ENCODE data around the gene FAM209A. TPM values are rescaled to one million over a fixed set of nuclear protein-coding genes. Genes with fewer than 3 reads are reported as not detected.

FAM209A gene
- total RNA-seq, 1 experiment from 2014 or later = 0.28 TPM

- no peak overlapping the region; the same call in 1 of the 2 replicates for H3K27ac Mint-ChIP-seq
- H3K27me3 Mint-ChIP-seq (ENCODE audit: low read depth) = no peaks in the 10 kb centered on the region
- POLR2A ChIA-PET = no interaction called here
- CTCF ChIA-PET = no interaction called here
- H3K9me3 Mint-ChIP-seq = no peaks in the 10 kb centered on the region
- no peak overlapping the region for H3K4me3 Mint-ChIP-seq
- no peak for DNase-seq (ENCODE audit: low spot score)
- peaks cover 11% of the 10 kb centered on the region for H3K4me1 Mint-ChIP-seq
- no peak for ATAC-seq
- TF ChIP-seq IRF1 (CRISPR knock-in tag; IDR thresholded peaks at IDR 0.05) (no peak), ZNF138 (CRISPR knock-in tag; conservative IDR thresholded peaks at IDR 0.05) (no peak), HMGXB4 (CRISPR knock-in tag; IDR thresholded peaks at IDR 0.05) (no peak), ELF4 (CRISPR knock-in tag; IDR thresholded peaks at IDR 0.05; ENCODE audit: low read depth) (no peak), AR (CRISPR knock-in tag; IDR thresholded peaks at IDR 0.05) (no peak), RORB (CRISPR knock-in tag; IDR thresholded peaks at IDR 0.05) (no peak), ZBTB21 (CRISPR knock-in tag; IDR thresholded peaks at IDR 0.05; ENCODE audit: borderline replicate concordance) (no peak), JUN (CRISPR knock-in tag; IDR thresholded peaks at IDR 0.05) (no peak), ZNF263 (CRISPR knock-in tag; IDR thresholded peaks at IDR 0.05; ENCODE audit: low read depth) (no peak), NFE2L1 (CRISPR knock-in tag; IDR thresholded peaks at IDR 0.05) (no peak), USF2 (CRISPR knock-in tag; IDR thresholded peaks at IDR 0.05) (no peak), E2F5 (CRISPR knock-in tag; IDR thresholded peaks at IDR 0.05) (no peak), ESRRA (CRISPR knock-in tag; IDR thresholded peaks at IDR 0.05; ENCODE audit: borderline replicate concordance) (no peak), TP53 (CRISPR knock-in tag; IDR thresholded peaks at IDR 0.05) (no peak), MYBL2 (CRISPR knock-in tag; IDR thresholded peaks at IDR 0.05) (no peak), FOXK1 (CRISPR knock-in tag; IDR thresholded peaks at IDR 0.05) (no peak)
- H3K36me3 Mint-ChIP-seq = no peaks in the 10 kb centered on the region
These were observed 18.4 kb upstream of the FAM209A start for GRCh38 chr20:56506103-56506502.

GRCh38 chr20:56511926-56512325 lies 12.6 kb upstream of the FAM209A start:
- no peak overlapping the region for H3K27ac Mint-ChIP-seq
- H3K9me3 Mint-ChIP-seq = no peaks in the 10 kb centered on the region
- H3K27me3 Mint-ChIP-seq (ENCODE audit: low read depth) = no peaks in the 10 kb centered on the region
- peaks cover 7% of the 10 kb centered on the region for H3K4me1 Mint-ChIP-seq
- H3K4me3 Mint-ChIP-seq = no peak overlapping the region
- ChIA-PET POLR2A (no interaction called here), CTCF (no interaction called here)
- H3K36me3 Mint-ChIP-seq = no peaks in the 10 kb centered on the region
- no peak for DNase-seq (ENCODE audit: low spot score)
- no peak for ATAC-seq
- TF ChIP-seq MLX (CRISPR knock-in tag; IDR thresholded peaks at IDR 0.05) (no peak), ARID4B (CRISPR knock-in tag; IDR thresholded peaks at IDR 0.05; ENCODE audit: borderline replicate concordance) (no peak), CREB1 (CRISPR knock-in tag; IDR thresholded peaks at IDR 0.05) (no peak), PREB (CRISPR knock-in tag; IDR thresholded peaks at IDR 0.05; ENCODE audit: borderline replicate concordance) (no peak), USF1 (CRISPR knock-in tag; IDR thresholded peaks at IDR 0.05) (no peak), ZNF317 (CRISPR knock-in tag; IDR thresholded peaks at IDR 0.05; ENCODE audit: borderline replicate concordance, low read depth) (no peak)
